NCI-H748 treated with DMSO at 0.1 percent for 48 hours (cell line): ENCODE results near the gene TNFRSF1A.
"Not testable (repeated sequence)": the region's sequence is repeated elsewhere in the genome, so short reads cannot be mapped to it uniquely, and the experiment has no call there.

Source experiments
- DNase-seq: peaks from one replicate; lab custom pipeline; 2025; lab: John Stamatoyannopoulos, UW

TNFRSF1A gene

DNA sequence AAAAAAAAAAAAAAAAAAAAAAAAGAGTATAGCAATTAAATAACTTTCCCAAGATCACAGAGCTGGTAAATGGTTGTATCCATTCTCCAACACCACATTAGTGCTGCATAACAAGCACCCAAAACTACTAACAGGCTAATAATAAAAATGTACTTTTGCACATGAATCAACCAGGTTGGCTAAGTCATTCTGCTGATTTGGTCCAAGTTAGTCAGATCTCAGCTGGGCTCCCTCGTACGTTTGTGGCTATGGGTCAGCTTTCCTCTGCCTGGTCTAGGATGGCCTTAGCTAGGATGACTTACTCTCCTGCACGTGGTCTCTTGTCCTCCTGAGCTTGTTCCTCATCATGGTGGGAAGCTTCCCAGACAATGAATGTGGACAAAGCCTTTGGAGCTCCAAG lies 39.3 kb downstream of the TNFRSF1A start:
- no peak for DNase-seq

DNA sequence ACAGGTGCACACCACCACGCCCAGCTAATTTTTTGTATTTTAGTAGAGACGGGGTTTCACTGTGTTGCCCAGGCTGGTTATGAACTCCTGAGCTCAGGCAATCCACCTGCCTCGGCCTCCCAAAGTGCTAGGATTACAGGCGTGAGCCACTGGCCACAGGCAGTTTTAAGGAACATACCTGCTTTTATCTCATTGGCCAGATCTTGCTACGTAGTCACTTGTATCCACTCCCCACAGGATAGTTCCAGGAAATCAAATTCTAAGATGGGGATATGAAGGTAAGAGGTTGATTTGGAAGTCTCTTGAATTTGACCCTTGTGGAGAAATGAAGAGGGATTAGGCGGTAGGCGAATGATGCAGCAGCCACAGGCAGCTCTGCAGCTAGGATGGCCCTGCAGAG lies 40.2 kb downstream of the TNFRSF1A start:
- no peak for DNase-seq

- DNase-seq = no peak
Observed at GRCh38 chr12:6297170-6297569, 44.7 kb downstream of the TNFRSF1A start.

GRCh38 chr12:6295094-6295811 lies 46.6 kb downstream of the TNFRSF1A start:
- peak; percentile 72 for DNase-seq

- DNase-seq = peak; percentile 39
Observed at GRCh38 chr12:6294156-6295093, 47.5 kb downstream of the TNFRSF1A start.

- DNase-seq = no peak
Observed at GRCh38 chr12:6292606-6293005, 49.3 kb downstream of the TNFRSF1A start.

GRCh38 chr12:6289906-6290305 lies 52.0 kb downstream of the TNFRSF1A start:
- DNase-seq = not testable (repeated sequence)

- not testable (repeated sequence) for DNase-seq
Observed at GRCh38 chr12:6289081-6289480, 52.8 kb downstream of the TNFRSF1A start.

DNA sequence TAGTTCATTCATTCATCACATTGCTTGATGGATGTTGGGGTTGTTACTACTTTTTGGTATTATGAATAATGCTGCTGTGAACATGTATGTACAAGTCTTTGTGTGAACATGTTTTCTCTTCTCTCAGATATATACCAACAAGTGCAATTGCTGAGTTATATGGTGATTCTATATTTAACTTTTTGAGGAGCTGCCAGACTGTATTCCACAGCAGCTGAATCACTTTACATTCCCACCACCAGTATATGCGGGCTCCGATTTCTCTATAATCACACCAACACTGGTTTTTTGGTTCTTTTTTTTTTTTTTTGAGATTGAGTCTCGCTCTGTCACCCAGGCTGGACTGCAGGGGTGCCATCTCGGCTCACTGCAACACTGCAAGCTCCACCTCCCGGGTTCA lies 53.6 kb downstream of the TNFRSF1A start:
- no peak for DNase-seq

DNA sequence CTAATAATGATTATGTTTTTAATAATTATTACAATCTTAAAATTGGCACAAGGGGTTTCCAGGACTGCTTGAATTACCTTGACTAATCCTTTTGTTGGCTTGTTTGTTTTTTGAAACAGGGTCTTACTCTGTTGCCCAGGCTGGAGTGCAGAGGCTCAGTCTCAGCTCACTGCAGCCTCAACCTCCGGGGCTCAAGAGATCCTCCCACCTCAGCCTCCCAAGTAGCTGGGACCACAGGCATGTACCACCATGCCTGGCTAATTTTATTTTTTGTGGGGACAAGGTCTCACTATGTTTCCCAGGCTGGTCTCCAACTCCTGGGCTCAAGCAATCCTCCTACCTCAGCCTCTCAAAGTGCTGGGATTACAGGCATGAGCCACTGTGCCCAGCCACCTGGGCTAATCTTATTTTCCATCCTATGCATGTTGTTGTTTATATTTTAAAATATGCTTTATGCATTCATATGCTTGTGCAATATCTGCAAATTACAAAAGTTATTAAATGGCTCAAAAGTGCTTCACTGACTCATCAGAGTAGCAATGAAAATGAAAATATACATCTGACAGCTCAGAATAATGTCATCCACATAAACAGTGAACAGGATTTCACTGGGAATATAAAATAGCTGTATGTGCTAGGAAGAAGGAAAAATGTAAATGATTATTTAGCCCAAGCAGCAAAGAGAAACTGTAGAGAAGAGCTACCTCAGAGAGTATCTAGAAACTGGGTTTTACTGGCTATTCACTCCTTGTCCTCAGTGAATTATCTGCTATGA lies 56.2 kb downstream of the TNFRSF1A start:
- DNase-seq = no peak

GRCh38 chr12:6285063-6285477 lies 56.8 kb downstream of the TNFRSF1A start:
- peak; percentile 71 for DNase-seq

GRCh38 chr12:6284273-6284672 lies 57.6 kb downstream of the TNFRSF1A start:
- no peak for DNase-seq

- no peak for DNase-seq
Observed at GRCh38 chr12:6282453-6282840, 59.4 kb downstream of the TNFRSF1A start.

- DNase-seq = no peak
Observed at GRCh38 chr12:6281081-6281809, 60.6 kb downstream of the TNFRSF1A start.

DNA sequence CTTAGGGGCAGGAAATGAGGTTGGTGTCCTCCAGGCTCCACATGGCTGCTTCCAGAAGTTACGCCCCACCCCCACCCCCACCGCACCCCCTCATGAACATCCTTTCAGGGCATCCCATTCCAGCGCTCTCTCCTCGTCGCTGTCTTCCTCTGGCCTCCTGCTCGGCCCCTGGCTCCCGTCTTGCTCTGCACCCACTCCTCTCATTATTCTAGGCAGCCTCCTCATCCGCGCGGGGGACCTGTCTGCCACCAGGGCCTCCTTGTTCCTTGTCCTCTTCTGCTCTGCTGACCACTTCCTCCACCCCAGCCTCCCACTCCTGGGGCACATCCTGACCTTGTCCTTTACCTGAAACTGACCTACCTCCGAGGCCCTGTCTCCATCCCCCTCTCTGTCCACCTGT lies 61.2 kb downstream of the TNFRSF1A start:
- no peak for DNase-seq

DNA sequence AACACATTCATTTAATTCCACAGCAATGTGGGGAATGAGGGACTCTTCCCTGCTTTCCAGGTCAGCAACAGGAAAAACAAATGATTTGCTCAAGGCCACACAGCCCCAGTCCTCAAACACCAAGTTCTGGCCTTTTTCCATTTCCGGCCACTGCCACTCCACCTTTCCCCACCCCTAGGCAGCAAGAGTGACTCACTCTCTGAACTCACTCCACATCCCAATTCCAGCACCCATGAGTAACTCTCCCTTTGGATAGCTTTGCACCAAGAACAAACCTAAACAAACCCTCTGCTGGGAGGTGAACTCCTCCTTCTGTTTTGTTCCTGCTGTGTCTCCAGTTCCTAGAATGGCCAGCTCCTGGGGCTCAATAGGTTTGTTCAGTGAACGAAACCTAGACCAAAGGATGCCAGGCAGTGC lies 61.8 kb downstream of the TNFRSF1A start:
- no peak for DNase-seq

DNA sequence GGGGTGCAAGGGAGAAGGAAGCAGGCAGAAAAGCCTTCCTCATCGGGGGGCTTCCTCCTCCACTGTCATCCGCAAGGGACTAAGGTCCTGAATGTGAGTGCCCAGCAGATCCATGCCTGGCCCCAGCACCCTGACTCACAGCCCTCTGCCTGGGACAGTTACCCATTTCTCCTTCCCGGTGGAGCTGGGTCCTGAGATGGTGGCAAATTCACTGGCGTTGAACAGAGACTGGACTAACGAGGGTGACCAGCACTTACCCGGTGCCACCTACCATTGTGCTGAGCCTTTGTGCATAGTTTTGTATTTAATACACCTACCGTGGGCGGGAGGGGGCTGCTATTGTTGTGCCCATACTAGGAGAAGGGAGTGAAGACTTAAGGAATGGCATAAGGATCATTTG lies 62.2 kb downstream of the TNFRSF1A start:
- no peak for DNase-seq

GRCh38 chr12:6279256-6279628 lies 62.6 kb downstream of the TNFRSF1A start:
- DNase-seq = no peak
